ENCODE data around the gene ISLR.

GRCh38 chr15:74193905-74194304 is 20.4 kb downstream of the ISLR start:
- TF ChIP-seq, protein P1, sequence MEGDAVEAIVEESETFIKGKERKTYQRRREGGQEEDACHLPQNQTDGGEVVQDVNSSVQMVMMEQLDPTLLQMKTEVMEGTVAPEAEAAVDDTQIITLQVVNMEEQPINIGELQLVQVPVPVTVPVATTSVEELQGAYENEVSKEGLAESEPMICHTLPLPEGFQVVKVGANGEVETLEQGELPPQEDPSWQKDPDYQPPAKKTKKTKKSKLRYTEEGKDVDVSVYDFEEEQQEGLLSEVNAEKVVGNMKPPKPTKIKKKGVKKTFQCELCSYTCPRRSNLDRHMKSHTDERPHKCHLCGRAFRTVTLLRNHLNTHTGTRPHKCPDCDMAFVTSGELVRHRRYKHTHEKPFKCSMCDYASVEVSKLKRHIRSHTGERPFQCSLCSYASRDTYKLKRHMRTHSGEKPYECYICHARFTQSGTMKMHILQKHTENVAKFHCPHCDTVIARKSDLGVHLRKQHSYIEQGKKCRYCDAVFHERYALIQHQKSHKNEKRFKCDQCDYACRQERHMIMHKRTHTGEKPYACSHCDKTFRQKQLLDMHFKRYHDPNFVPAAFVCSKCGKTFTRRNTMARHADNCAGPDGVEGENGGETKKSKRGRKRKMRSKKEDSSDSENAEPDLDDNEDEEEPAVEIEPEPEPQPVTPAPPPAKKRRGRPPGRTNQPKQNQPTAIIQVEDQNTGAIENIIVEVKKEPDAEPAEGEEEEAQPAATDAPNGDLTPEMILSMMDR (optimal IDR thresholded peaks at IDR 0.05 in 1 of 3, IDR thresholded peaks at IDR 0.05 in 1 of 3, conservative IDR thresholded peaks at IDR 0.05 in 1 of 3; ENCODE audit: extremely low read depth in 1 of 3, insufficient read depth in 2 of 3, low read length in 3 of 3): no peak
- no peak for TF ChIP-seq EZH2 (IDR thresholded peaks at IDR 0.05; ENCODE audit: low read length)

Measured in keratinocyte (primary cell).